ENCODE measurements around the gene TMEM72.

Gene TMEM72

GRCh38 chr10:44955413-44956070 lies 44.4 kb downstream of the TMEM72 start:
- no peak for DNase-seq (ENCODE audit: low spot score)

GRCh38 chr10:44956226-44956625 lies 45.1 kb downstream of the TMEM72 start:
- no peak for DNase-seq (ENCODE audit: low spot score)

GRCh38 chr10:44956717-44957706 lies 45.9 kb downstream of the TMEM72 start:
- DNase-seq (ENCODE audit: low spot score) = no peak

GRCh38 chr10:44958196-44958897 lies 47.2 kb downstream of the TMEM72 start:
- no peak for DNase-seq (ENCODE audit: low spot score)

- no peak for DNase-seq (ENCODE audit: low spot score)
Measured at GRCh38 chr10:44958898-44959246, 47.7 kb downstream of the TMEM72 start.

- peak; percentile 15 for DNase-seq (ENCODE audit: low spot score)
Measured at GRCh38 chr10:44959247-44960087, 48.3 kb downstream of the TMEM72 start, which contains the start of gene RASSF4. RASSF4 (plus strand) TSS chr10:44959802; CDS start chr10:44970203, 10,401 bp downstream.

GRCh38 chr10:44960088-44960460 lies 48.9 kb downstream of the TMEM72 start:
- DNase-seq (ENCODE audit: low spot score) = no peak

- no peak for DNase-seq (ENCODE audit: low spot score)
Measured at GRCh38 chr10:44960482-44961229, 49.5 kb downstream of the TMEM72 start.

- no peak for DNase-seq (ENCODE audit: low spot score)
Measured at GRCh38 chr10:44961230-44961571, 50.1 kb downstream of the TMEM72 start.

GRCh38 chr10:44961931-44962750 lies 51.0 kb downstream of the TMEM72 start:
- no peak for DNase-seq (ENCODE audit: low spot score)

- DNase-seq (ENCODE audit: low spot score) = no peak
Measured at GRCh38 chr10:44962870-44963738, 52.0 kb downstream of the TMEM72 start.

- DNase-seq (ENCODE audit: low spot score) = no peak
Measured at GRCh38 chr10:44963772-44964633, 52.9 kb downstream of the TMEM72 start.

- DNase-seq (ENCODE audit: low spot score) = no peak
Measured at GRCh38 chr10:44965104-44965503, 54.0 kb downstream of the TMEM72 start.

GRCh38 chr10:44965651-44966097 lies 54.5 kb downstream of the TMEM72 start:
- DNase-seq (ENCODE audit: low spot score) = no peak

GRCh38 chr10:44966129-44966815 lies 55.1 kb downstream of the TMEM72 start:
- DNase-seq (ENCODE audit: low spot score) = no peak

GRCh38 chr10:44966816-44967509 lies 55.8 kb downstream of the TMEM72 start:
- DNase-seq (ENCODE audit: low spot score) = no peak

GRCh38 chr10:44967616-44968015 lies 56.5 kb downstream of the TMEM72 start:
- no peak for DNase-seq (ENCODE audit: low spot score)

Measured in hematopoietic multipotent progenitor cell treated with erythropoietin and hydrocortisone succinate and interleukin-3 and kit ligand, for 17 days (in vitro differentiated cells).